ENCODE results near the gene PHB1.
"Not testable (repeated sequence)": the region's sequence is repeated elsewhere in the genome, so short reads cannot be mapped to it uniquely, and the experiment has no call there.

PHB1 gene

DNA sequence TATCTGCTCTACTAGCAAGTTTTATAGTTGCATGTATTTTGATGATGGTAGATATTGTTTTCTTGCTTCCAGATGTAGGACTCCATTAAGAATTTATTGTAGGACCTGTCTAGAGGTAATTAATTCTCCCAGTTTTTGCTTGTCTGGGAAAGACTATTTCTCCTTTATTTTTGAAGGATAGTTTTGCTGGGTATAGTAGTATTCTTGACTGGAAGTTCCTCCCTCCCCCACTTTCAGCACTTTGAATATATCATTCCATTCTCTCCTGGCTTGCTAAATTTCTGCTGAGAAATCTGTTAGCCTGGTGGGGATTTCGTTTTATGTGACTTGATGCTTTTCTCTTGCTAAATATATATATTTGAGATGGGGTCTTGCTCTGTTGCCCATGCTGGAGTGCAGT, 8.0 kb upstream of the PHB1 start:
- H3K27me3 ChIP-seq (ENCODE audit: insufficient read depth, low read length): peaks cover 9% of the 10 kb centered on the region; the same call in 1 of the 2 replicates
- no peak overlapping the region for H3K4me3 ChIP-seq (ENCODE audit: low read depth, low read length)
- H3K36me3 ChIP-seq (ENCODE audit: insufficient read depth, low read length): no peaks in the 10 kb centered on the region
- no peaks in the 10 kb centered on the region for H3K79me2 ChIP-seq (ENCODE audit: control insufficient read depth, insufficient read depth, low read length, unreplicated experiment)
- H3K27ac ChIP-seq (ENCODE audit: low read depth, low read length): no peak overlapping the region
- no peak overlapping the region for H2AFZ ChIP-seq (ENCODE audit: low read length, unreplicated experiment)
- H3K4me1 ChIP-seq (ENCODE audit: control insufficient read depth, insufficient read depth, low read length, unreplicated experiment): no peaks in the 10 kb centered on the region

DNA sequence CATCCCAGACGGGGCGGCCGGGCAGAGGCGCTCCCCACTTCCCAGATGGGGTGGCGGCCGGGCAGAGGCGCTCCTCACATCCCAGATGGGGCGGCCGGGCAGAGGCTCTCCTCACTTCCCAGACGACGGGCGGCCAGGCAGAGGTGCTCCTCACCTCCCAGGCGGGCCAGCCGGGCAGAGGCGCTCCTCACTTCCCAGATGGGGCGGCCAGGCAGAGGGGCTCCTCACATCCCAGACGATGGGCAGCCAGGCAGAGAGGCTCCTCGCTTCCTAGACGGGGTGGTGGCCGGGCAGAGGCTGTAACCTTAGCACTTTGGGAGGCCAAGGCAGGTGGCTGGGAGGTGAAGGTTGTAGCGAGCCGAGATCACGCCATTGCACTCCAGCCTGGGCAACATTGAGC, 5.1 kb upstream of the PHB1 start:
- not testable (repeated sequence) for H3K36me3 ChIP-seq (ENCODE audit: insufficient read depth, low read length); H3K4me3 ChIP-seq (ENCODE audit: low read depth, low read length); H3K4me1 ChIP-seq (ENCODE audit: control insufficient read depth, insufficient read depth, low read length, unreplicated experiment); H2AFZ ChIP-seq (ENCODE audit: low read length, unreplicated experiment); H3K79me2 ChIP-seq (ENCODE audit: control insufficient read depth, insufficient read depth, low read length, unreplicated experiment); H3K27ac ChIP-seq (ENCODE audit: low read depth, low read length); H3K27me3 ChIP-seq (ENCODE audit: insufficient read depth, low read length)

- H2AFZ ChIP-seq (ENCODE audit: low read length, unreplicated experiment); H3K36me3 ChIP-seq (ENCODE audit: insufficient read depth, low read length); H3K27ac ChIP-seq (ENCODE audit: low read depth, low read length); H3K27me3 ChIP-seq (ENCODE audit: insufficient read depth, low read length); H3K4me1 ChIP-seq (ENCODE audit: control insufficient read depth, insufficient read depth, low read length, unreplicated experiment); H3K79me2 ChIP-seq (ENCODE audit: control insufficient read depth, insufficient read depth, low read length, unreplicated experiment); H3K4me3 ChIP-seq (ENCODE audit: low read depth, low read length): not testable (repeated sequence)
Observed at GRCh38 chr17:49418754-49419740, 4.4 kb upstream of the PHB1 start.

- Histone ChIP-seq H2AFZ (ENCODE audit: low read length, unreplicated experiment) (peak overlapping the region; percentile 56), H3K4me1 (ENCODE audit: control insufficient read depth, insufficient read depth, low read length, unreplicated experiment) (peaks cover 6% of the 10 kb centered on the region), H3K36me3 (ENCODE audit: insufficient read depth, low read length) (peaks cover 22% of the 10 kb centered on the region), H3K27ac (ENCODE audit: low read depth, low read length) (no peak overlapping the region), H3K79me2 (ENCODE audit: control insufficient read depth, insufficient read depth, low read length, unreplicated experiment) (peaks cover 21% of the 10 kb centered on the region), H3K27me3 (ENCODE audit: insufficient read depth, low read length) (no peaks in the 10 kb centered on the region), H3K4me3 (ENCODE audit: low read depth, low read length) (peak overlapping the region; percentile 78)
Observed at GRCh38 chr17:49414271-49414621, 436 bp downstream of the PHB1 start.

GRCh38 chr17:49409066-49409465, 5.6 kb downstream of the PHB1 start:
- H3K27ac ChIP-seq (ENCODE audit: low read depth, low read length): no peak overlapping the region
- no peaks in the 10 kb centered on the region for H3K27me3 ChIP-seq (ENCODE audit: insufficient read depth, low read length)
- H3K36me3 ChIP-seq (ENCODE audit: insufficient read depth, low read length): peaks cover 49% of the 10 kb centered on the region
- H3K79me2 ChIP-seq (ENCODE audit: control insufficient read depth, insufficient read depth, low read length, unreplicated experiment): peaks cover 15% of the 10 kb centered on the region
- H3K4me3 ChIP-seq (ENCODE audit: low read depth, low read length): no peak overlapping the region
- H2AFZ ChIP-seq (ENCODE audit: low read length, unreplicated experiment): no peak overlapping the region
- peaks cover 6% of the 10 kb centered on the region for H3K4me1 ChIP-seq (ENCODE audit: control insufficient read depth, insufficient read depth, low read length, unreplicated experiment)

- H3K27me3 ChIP-seq (ENCODE audit: insufficient read depth, low read length): no peaks in the 10 kb centered on the region
- H3K27ac ChIP-seq (ENCODE audit: low read depth, low read length): no peak overlapping the region
- no peaks in the 10 kb centered on the region for H3K4me1 ChIP-seq (ENCODE audit: control insufficient read depth, insufficient read depth, low read length, unreplicated experiment)
- H2AFZ ChIP-seq (ENCODE audit: low read length, unreplicated experiment): no peak overlapping the region
- H3K36me3 ChIP-seq (ENCODE audit: insufficient read depth, low read length): peaks cover 53% of the 10 kb centered on the region
- H3K4me3 ChIP-seq (ENCODE audit: low read depth, low read length): no peak overlapping the region
- H3K79me2 ChIP-seq (ENCODE audit: control insufficient read depth, insufficient read depth, low read length, unreplicated experiment): peaks cover 7% of the 10 kb centered on the region
Observed at GRCh38 chr17:49407981-49408501, 6.6 kb downstream of the PHB1 start.

- Histone ChIP-seq H3K27ac (ENCODE audit: low read depth, low read length) (no peak overlapping the region), H3K4me1 (ENCODE audit: control insufficient read depth, insufficient read depth, low read length, unreplicated experiment) (no peaks in the 10 kb centered on the region), H3K36me3 (ENCODE audit: insufficient read depth, low read length) (peaks cover 44% of the 10 kb centered on the region)
Observed at GRCh38 chr17:49407086-49407485, 7.6 kb downstream of the PHB1 start.

GRCh38 chr17:49406421-49407061, 8.1 kb downstream of the PHB1 start:
- Histone ChIP-seq H3K4me3 (ENCODE audit: low read depth, low read length) (no peak overlapping the region), H3K27me3 (ENCODE audit: insufficient read depth, low read length) (no peaks in the 10 kb centered on the region), H3K36me3 (ENCODE audit: insufficient read depth, low read length) (peaks cover 40% of the 10 kb centered on the region), H2AFZ (ENCODE audit: low read length, unreplicated experiment) (no peak overlapping the region), H3K79me2 (ENCODE audit: control insufficient read depth, insufficient read depth, low read length, unreplicated experiment) (no peaks in the 10 kb centered on the region), H3K4me1 (ENCODE audit: control insufficient read depth, insufficient read depth, low read length, unreplicated experiment) (no peaks in the 10 kb centered on the region), H3K27ac (ENCODE audit: low read depth, low read length) (no peak overlapping the region)

More at GRCh38 chr17:49407086-49407485, 7.6 kb downstream of the PHB1 start:
- no peak overlapping the region for H3K4me3 ChIP-seq (ENCODE audit: low read depth, low read length)
- H3K79me2 ChIP-seq (ENCODE audit: control insufficient read depth, insufficient read depth, low read length, unreplicated experiment): no peaks in the 10 kb centered on the region
- H3K27me3 ChIP-seq (ENCODE audit: insufficient read depth, low read length): no peaks in the 10 kb centered on the region
- H2AFZ ChIP-seq (ENCODE audit: low read length, unreplicated experiment): no peak overlapping the region

- Histone ChIP-seq H3K4me1 (ENCODE audit: control insufficient read depth, insufficient read depth, low read length, unreplicated experiment) (no peaks in the 10 kb centered on the region), H3K27ac (ENCODE audit: low read depth, low read length) (no peak overlapping the region), H3K79me2 (ENCODE audit: control insufficient read depth, insufficient read depth, low read length, unreplicated experiment) (no peaks in the 10 kb centered on the region), H3K36me3 (ENCODE audit: insufficient read depth, low read length) (peaks cover 31% of the 10 kb centered on the region), H3K4me3 (ENCODE audit: low read depth, low read length) (no peak overlapping the region), H2AFZ (ENCODE audit: low read length, unreplicated experiment) (no peak overlapping the region), H3K27me3 (ENCODE audit: insufficient read depth, low read length) (no peaks in the 10 kb centered on the region)
Observed at GRCh38 chr17:49404906-49405305, 9.8 kb downstream of the PHB1 start.

DNA sequence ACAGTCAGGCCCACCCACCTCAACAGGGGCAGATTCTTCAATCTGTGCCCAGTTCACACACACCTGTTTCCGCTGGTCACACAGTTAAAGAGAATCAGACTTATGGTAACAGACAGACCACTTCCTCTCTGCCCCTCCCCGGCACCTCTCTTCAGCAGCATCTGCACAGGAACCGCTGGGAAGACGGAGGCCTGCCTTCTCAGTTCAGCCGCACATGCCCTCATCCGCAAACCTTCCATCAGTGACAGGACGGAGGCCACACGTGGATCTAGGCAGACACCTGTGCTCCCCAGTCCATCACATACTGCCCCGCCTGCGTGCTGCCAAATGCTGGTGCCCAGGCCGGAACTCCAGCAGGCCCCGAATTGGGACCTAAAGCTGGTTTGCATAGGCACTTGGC, 10.3 kb downstream of the PHB1 start:
- H3K36me3 ChIP-seq (ENCODE audit: insufficient read depth, low read length): peaks cover 31% of the 10 kb centered on the region
- H3K4me1 ChIP-seq (ENCODE audit: control insufficient read depth, insufficient read depth, low read length, unreplicated experiment): no peaks in the 10 kb centered on the region
- no peak overlapping the region for H3K4me3 ChIP-seq (ENCODE audit: low read depth, low read length)
- H2AFZ ChIP-seq (ENCODE audit: low read length, unreplicated experiment): no peak overlapping the region
- no peaks in the 10 kb centered on the region for H3K27me3 ChIP-seq (ENCODE audit: insufficient read depth, low read length)
- H3K27ac ChIP-seq (ENCODE audit: low read depth, low read length): no peak overlapping the region
- H3K79me2 ChIP-seq (ENCODE audit: control insufficient read depth, insufficient read depth, low read length, unreplicated experiment): no peaks in the 10 kb centered on the region
